ENCODE measurements around the gene EDC4. TPM values are rescaled to one million over a fixed set of nuclear protein-coding genes. Genes with fewer than 3 reads are reported as not detected.

EDC4 gene
- total RNA-seq, 1 experiment from 2014 or later = 85.8 TPM

DNA sequence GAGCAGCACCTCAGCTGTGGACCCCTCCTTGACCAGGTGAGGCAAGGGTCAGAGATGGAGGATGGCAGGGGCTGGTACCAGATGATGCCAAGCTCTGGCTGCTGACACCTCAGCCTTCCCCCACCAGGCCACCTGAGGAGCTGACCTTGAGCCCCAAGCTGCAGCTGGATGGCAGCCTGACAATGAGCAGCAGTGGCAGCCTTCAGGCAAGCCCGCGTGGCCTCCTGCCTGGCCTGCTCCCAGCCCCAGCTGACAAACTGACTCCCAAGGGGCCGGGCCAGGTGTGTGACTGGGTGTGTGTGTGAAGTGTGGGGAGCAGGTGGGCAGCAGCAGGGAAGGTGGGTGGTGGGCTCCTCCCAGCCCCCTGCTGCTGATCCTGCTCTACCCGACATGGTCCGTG, 7.1 kb downstream of the EDC4 start:
- BruUV-seq (replicated peaks) = no TSS peak
- no peak for DNase-seq
- H3K4me1 Mint-ChIP-seq (ENCODE audit: low read depth, unreplicated experiment) = peaks cover 19% of the 10 kb centered on the region
- CTCF ChIA-PET = no interaction called here
- intact Hi-C loops (cut with micrococcal nuclease; ENCODE audit: unreplicated experiment) = no loop called here
- no peak overlapping the region for H3K27ac Mint-ChIP-seq (ENCODE audit: unreplicated experiment)
- TF ChIP-seq, protein P1, sequence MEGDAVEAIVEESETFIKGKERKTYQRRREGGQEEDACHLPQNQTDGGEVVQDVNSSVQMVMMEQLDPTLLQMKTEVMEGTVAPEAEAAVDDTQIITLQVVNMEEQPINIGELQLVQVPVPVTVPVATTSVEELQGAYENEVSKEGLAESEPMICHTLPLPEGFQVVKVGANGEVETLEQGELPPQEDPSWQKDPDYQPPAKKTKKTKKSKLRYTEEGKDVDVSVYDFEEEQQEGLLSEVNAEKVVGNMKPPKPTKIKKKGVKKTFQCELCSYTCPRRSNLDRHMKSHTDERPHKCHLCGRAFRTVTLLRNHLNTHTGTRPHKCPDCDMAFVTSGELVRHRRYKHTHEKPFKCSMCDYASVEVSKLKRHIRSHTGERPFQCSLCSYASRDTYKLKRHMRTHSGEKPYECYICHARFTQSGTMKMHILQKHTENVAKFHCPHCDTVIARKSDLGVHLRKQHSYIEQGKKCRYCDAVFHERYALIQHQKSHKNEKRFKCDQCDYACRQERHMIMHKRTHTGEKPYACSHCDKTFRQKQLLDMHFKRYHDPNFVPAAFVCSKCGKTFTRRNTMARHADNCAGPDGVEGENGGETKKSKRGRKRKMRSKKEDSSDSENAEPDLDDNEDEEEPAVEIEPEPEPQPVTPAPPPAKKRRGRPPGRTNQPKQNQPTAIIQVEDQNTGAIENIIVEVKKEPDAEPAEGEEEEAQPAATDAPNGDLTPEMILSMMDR (IDR thresholded peaks at IDR 0.05; ENCODE audit: unreplicated experiment) = no peak
- H3K27me3 Mint-ChIP-seq (ENCODE audit: unreplicated experiment) = no peaks in the 10 kb centered on the region
- H3K36me3 Mint-ChIP-seq (ENCODE audit: insufficient read depth, unreplicated experiment) = peaks cover 57% of the 10 kb centered on the region
- H3K9me3 Mint-ChIP-seq (ENCODE audit: low read depth, unreplicated experiment) = no peaks in the 10 kb centered on the region
- no peak overlapping the region for H3K4me3 Mint-ChIP-seq (ENCODE audit: low read depth, unreplicated experiment)

DNA sequence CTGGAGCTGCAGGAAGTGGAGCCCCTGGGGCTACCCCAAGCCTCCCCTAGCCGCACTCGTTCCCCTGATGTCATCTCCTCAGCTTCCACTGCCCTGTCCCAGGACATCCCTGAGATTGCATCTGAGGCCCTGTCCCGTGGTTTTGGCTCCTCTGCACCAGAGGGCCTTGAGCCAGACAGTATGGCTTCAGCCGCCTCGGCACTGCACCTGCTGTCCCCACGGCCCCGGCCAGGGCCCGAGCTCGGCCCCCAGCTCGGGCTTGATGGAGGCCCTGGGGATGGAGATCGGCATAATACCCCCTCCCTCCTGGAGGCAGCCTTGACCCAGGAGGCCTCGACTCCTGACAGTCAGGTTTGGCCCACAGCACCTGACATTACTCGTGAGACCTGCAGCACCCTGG, 7.7 kb downstream of the EDC4 start:
- H3K4me1 Mint-ChIP-seq (ENCODE audit: low read depth, unreplicated experiment) = peaks cover 13% of the 10 kb centered on the region
- CTCF ChIA-PET = no interaction called here
- no peaks in the 10 kb centered on the region for H3K9me3 Mint-ChIP-seq (ENCODE audit: low read depth, unreplicated experiment)
- DNase-seq = no peak
- BruUV-seq (replicated peaks) = no TSS peak
- peaks cover 53% of the 10 kb centered on the region for H3K36me3 Mint-ChIP-seq (ENCODE audit: insufficient read depth, unreplicated experiment)
- intact Hi-C loops (cut with micrococcal nuclease; ENCODE audit: unreplicated experiment) = no loop called here
- no peak overlapping the region for H3K4me3 Mint-ChIP-seq (ENCODE audit: low read depth, unreplicated experiment)
- H3K27me3 Mint-ChIP-seq (ENCODE audit: unreplicated experiment) = no peaks in the 10 kb centered on the region
- TF ChIP-seq, protein P1 (IDR thresholded peaks at IDR 0.05; ENCODE audit: unreplicated experiment) = no peak
- H3K27ac Mint-ChIP-seq (ENCODE audit: unreplicated experiment) = no peak overlapping the region

- H3K36me3 Mint-ChIP-seq (ENCODE audit: insufficient read depth, unreplicated experiment) = peaks cover 55% of the 10 kb centered on the region
- no peak for DNase-seq
- no peak overlapping the region for H3K27ac Mint-ChIP-seq (ENCODE audit: unreplicated experiment)
- no TSS peak for BruUV-seq (replicated peaks)
- no peaks in the 10 kb centered on the region for H3K27me3 Mint-ChIP-seq (ENCODE audit: unreplicated experiment)
- H3K4me1 Mint-ChIP-seq (ENCODE audit: low read depth, unreplicated experiment) = peaks cover 10% of the 10 kb centered on the region
- TF ChIP-seq, protein P1 (IDR thresholded peaks at IDR 0.05; ENCODE audit: unreplicated experiment) = no peak
- CTCF ChIA-PET = interaction anchor here (0.5 kb wide), 1 partner anchor 65 kb away, joined by 4 read pairs; no protein-coding TSS in a partner anchor
- no peaks in the 10 kb centered on the region for H3K9me3 Mint-ChIP-seq (ENCODE audit: low read depth, unreplicated experiment)
- H3K4me3 Mint-ChIP-seq (ENCODE audit: low read depth, unreplicated experiment) = no peak overlapping the region
- intact Hi-C loops (cut with micrococcal nuclease; ENCODE audit: unreplicated experiment) = no loop called here
Measured at GRCh38 chr16:67881621-67882161, 8.8 kb downstream of the EDC4 start.

DNA sequence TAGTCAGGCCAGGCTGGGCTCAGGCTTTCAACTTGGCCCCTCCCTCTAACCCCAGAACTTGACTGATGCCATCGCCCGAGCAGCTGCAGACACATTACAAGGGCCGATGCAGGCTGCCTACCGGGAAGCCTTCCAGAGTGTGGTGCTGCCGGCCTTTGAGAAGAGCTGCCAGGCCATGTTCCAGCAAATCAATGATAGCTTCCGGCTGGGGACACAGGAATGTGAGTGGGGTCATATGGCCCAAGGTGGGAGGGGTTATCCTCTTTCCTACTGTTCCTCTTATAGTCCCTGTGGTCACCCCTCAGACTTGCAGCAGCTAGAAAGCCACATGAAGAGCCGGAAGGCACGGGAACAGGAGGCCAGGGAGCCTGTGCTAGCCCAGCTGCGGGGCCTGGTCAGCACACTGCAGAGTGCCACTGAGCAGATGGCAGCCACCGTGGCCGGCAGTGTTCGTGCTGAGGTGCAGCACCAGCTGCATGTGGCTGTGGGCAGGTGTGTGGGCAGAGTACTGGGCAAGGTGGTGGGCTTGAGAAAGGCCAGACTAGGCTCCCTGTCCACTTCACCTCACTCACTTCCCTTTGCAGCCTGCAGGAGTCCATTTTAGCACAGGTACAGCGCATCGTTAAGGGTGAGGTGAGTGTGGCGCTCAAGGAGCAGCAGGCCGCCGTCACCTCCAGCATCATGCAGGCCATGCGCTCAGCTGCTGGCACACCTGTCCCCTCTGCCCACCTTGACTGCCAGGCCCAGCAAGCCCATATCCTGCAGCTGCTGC, 9.7 kb downstream of the EDC4 start:
- H3K36me3 Mint-ChIP-seq (ENCODE audit: insufficient read depth, unreplicated experiment) = peaks cover 55% of the 10 kb centered on the region
- no peak overlapping the region for H3K4me3 Mint-ChIP-seq (ENCODE audit: low read depth, unreplicated experiment)
- BruUV-seq (replicated peaks) = no TSS peak
- intact Hi-C loops (cut with micrococcal nuclease; ENCODE audit: unreplicated experiment) = no loop called here
- no peaks in the 10 kb centered on the region for H3K27me3 Mint-ChIP-seq (ENCODE audit: unreplicated experiment)
- no peaks in the 10 kb centered on the region for H3K9me3 Mint-ChIP-seq (ENCODE audit: low read depth, unreplicated experiment)
- H3K4me1 Mint-ChIP-seq (ENCODE audit: low read depth, unreplicated experiment) = peaks cover 10% of the 10 kb centered on the region
- TF ChIP-seq, protein P1 (IDR thresholded peaks at IDR 0.05; ENCODE audit: unreplicated experiment) = no peak
- H3K27ac Mint-ChIP-seq (ENCODE audit: unreplicated experiment) = no peak overlapping the region
- CTCF ChIA-PET = interaction anchor here (0.5 to 2.1 kb wide), 11 partner anchors 9 to 1057 kb away, joined by 3 to 10 read pairs (median 5); partner anchors contain the start of genes EDC4, PSKH1, RANBP10 and TSNAXIP1
- no peak for DNase-seq

Data from Calu3 (cell line).